Colonic mucosa (tissue), 4 donors: ENCODE measurements around the gene HOXD3. TPM values are rescaled to one million over a fixed set of nuclear protein-coding genes. Genes with fewer than 3 reads are reported as not detected.

Experiments
- DNase-seq: peaks from one replicate; pipeline ENCODE4 v3.0.0-alpha.2; 2020
- H3K27ac ChIP-seq: fragments of 200-600 bp; one replicate; pipeline ENCODE4 v1.8.0; 2021
- H3K27me3 ChIP-seq: fragments of 200-600 bp; one replicate; pipeline ENCODE4 v1.8.0; 2021
- H3K36me3 ChIP-seq: fragments of 200-600 bp; one replicate; pipeline ENCODE4 v1.8.0; 2021
- H3K4me1 ChIP-seq: fragments of 200-600 bp; one replicate; pipeline ENCODE4 v1.8.0; 2021; ENCODE audit warnings: mild to moderate bottlenecking
- H3K4me3 ChIP-seq: fragments of 200-600 bp; one replicate; pipeline ENCODE4 v1.8.0; 2021
- H3K9ac ChIP-seq, 2 donors: one replicate each; pipeline ENCODE4 v1.7.0; 2013; ENCODE audit warnings: control low read depth in 2 of 2, low read depth in 2 of 2, low read length in 2 of 2
- H3K9me3 ChIP-seq: fragments of 200-600 bp; one replicate; pipeline ENCODE4 v1.8.0; 2021
- intact Hi-C: fragments of 100-400 bp; cut with DNase I; formaldehyde crosslinking; loops from one replicate; pipeline ENCODE4 v1.14.1; 2022
- total RNA-seq, 2 donors: library from RNA; stranded (reverse); fragmentation: NEBNext Ultra II Directional in 1 of 2; extraction: Animal tissue kit (Norgen Biotek cat#: 25700) in 1 of 2; gene quantifications; one replicate each; pipeline ENCODE4 v1.2.1, GENCODE V29; 2021
- TF ChIP-seq, protein P1 (sequence below): fragments of 200-600 bp; IDR thresholded peaks from one replicate; pipeline ENCODE4 v1.8.0; 2022; ENCODE audit warnings: antibody characterized with exemption, mild to moderate bottlenecking
- donor health status: healthy.
- donor health status: DM: no; HTN: no; CAD: no.
- donor health status: DM: no; HTN: no; CAD: no.

The HOXD3 gene
- total RNA-seq, 2 donors from 2014 or later, result 3.2 to 4.6 TPM

DNA sequence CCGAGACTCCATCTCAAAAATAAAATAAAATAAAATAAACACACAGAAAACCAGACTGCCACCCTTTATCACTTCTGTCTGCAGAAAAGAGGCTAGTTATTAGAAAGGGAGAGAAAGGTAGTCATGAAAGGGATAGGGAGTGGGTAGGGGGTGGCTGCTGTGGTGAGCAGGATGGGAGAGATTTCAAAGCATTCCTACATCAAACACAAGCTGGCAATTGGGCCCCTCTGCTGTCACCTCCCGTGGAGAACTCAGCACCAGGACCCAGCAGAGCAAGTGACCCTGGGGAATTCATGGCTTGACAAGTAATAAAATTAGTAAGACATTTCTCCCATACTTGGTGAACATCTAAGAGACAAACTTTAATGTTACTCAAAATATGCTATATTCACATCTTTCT is 27.6 kb downstream of the HOXD3 start:
- TF ChIP-seq, protein P1, sequence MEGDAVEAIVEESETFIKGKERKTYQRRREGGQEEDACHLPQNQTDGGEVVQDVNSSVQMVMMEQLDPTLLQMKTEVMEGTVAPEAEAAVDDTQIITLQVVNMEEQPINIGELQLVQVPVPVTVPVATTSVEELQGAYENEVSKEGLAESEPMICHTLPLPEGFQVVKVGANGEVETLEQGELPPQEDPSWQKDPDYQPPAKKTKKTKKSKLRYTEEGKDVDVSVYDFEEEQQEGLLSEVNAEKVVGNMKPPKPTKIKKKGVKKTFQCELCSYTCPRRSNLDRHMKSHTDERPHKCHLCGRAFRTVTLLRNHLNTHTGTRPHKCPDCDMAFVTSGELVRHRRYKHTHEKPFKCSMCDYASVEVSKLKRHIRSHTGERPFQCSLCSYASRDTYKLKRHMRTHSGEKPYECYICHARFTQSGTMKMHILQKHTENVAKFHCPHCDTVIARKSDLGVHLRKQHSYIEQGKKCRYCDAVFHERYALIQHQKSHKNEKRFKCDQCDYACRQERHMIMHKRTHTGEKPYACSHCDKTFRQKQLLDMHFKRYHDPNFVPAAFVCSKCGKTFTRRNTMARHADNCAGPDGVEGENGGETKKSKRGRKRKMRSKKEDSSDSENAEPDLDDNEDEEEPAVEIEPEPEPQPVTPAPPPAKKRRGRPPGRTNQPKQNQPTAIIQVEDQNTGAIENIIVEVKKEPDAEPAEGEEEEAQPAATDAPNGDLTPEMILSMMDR, result no peak
- H3K4me1 ChIP-seq, result peaks cover 5% of the 10 kb centered on the region
- peaks cover 13% of the 10 kb centered on the region for H3K27me3 ChIP-seq
- intact Hi-C loops, result no loop called here
- H3K9me3 ChIP-seq, result no peaks in the 10 kb centered on the region
- no peak overlapping the region for H3K4me3 ChIP-seq
- no peak overlapping the region for H3K27ac ChIP-seq
- DNase-seq, result no peak
- no peaks in the 10 kb centered on the region for H3K36me3 ChIP-seq
- H3K9ac ChIP-seq, result no peak overlapping the region

GRCh38 chr2:176186024-176186423 is 28.9 kb downstream of the HOXD3 start:
- Histone ChIP-seq H3K4me1 (peaks cover 5% of the 10 kb centered on the region), H3K9me3 (no peaks in the 10 kb centered on the region), H3K36me3 (no peaks in the 10 kb centered on the region), H3K9ac (no peak overlapping the region), H3K4me3 (no peak overlapping the region), H3K27me3 (peaks cover 13% of the 10 kb centered on the region), H3K27ac (no peak overlapping the region)
- TF ChIP-seq, protein P1, result no peak
- intact Hi-C loops, result no loop called here
- no peak for DNase-seq

DNA sequence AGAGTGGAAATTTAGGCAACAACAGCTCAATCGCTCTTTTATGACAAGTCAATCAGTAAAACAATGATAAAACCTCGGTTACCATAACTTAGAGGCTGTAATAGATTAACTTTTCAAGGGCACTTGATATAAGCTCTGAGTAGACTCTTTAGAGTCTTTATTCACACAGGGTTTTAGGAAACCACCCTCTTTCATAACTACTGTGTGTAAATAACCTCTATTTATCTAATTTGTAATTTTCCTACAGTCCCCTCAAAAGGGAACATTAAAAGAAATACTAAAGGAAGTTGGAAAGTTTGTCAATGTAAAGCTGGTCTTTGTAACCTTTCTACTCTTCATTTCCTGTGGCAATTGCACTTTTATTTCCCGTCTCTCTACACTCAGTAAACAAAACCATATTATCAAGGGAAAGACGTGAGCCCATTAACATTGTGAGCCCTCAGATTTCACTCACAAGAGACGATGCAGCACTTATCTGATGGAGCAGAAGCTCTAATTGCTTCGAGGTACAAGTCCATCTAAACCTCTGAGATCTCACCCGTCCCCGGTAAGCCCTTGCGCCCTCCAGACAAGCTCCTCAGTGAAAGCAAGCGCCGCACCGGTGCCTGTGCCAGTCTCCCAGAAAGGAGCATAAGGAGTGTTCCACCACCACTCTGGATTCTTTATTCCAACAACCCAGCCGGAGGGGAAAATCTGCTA is 30.2 kb downstream of the HOXD3 start:
- H3K27ac ChIP-seq, result peak overlapping the region; percentile 84
- intact Hi-C loops, result no loop called here
- no peaks in the 10 kb centered on the region for H3K36me3 ChIP-seq
- H3K9me3 ChIP-seq, result no peaks in the 10 kb centered on the region
- DNase-seq, result peak; percentile 60
- H3K9ac ChIP-seq, result peak overlapping the region; percentile 74 to 91
- H3K4me3 ChIP-seq, result peak overlapping the region; percentile 76
- TF ChIP-seq, protein P1, result no peak
- peaks cover 5% of the 10 kb centered on the region for H3K4me1 ChIP-seq
- peaks cover 13% of the 10 kb centered on the region for H3K27me3 ChIP-seq

- TF ChIP-seq, protein P1, result no peak
- H3K36me3 ChIP-seq, result no peaks in the 10 kb centered on the region
- peaks cover 5% of the 10 kb centered on the region for H3K4me1 ChIP-seq
- H3K9ac ChIP-seq, result peak within 1 kb of the TSS; percentile 74 to 91
- peak within 1 kb of the TSS; percentile 76 for H3K4me3 ChIP-seq
- H3K27me3 ChIP-seq, result peaks cover 13% of the 10 kb centered on the region
- DNase-seq, result peak; percentile 87
- H3K27ac ChIP-seq, result peak within 1 kb of the TSS; percentile 84
- no peaks in the 10 kb centered on the region for H3K9me3 ChIP-seq
- intact Hi-C loops, result no loop called here
Measured at GRCh38 chr2:176187899-176188773, 31.0 kb downstream of the HOXD3 start, which contains the start of gene HOXD1. Gene HOXD1, plus strand, starts transcription at chr2:176188668. Its CDS starts 134 bp downstream, at chr2:176188802.

GRCh38 chr2:176188774-176189680 is 31.9 kb downstream of the HOXD3 start:
- TF ChIP-seq, protein P1, result no peak
- Histone ChIP-seq H3K9me3 (no peaks in the 10 kb centered on the region), H3K27me3 (peaks cover 13% of the 10 kb centered on the region), H3K36me3 (no peaks in the 10 kb centered on the region), H3K4me1 (peaks cover 5% of the 10 kb centered on the region), H3K4me3 (peak overlapping the region; percentile 76), H3K27ac (peak overlapping the region; percentile 84), H3K9ac (peak overlapping the region; percentile 51 to 91)
- DNase-seq, result no peak
- intact Hi-C loops, result no loop called here
